Measurements from ENCODE around the gene KIF15. TPM values are rescaled to one million over a fixed set of nuclear protein-coding genes. Genes with fewer than 3 reads are reported as not detected.
"Not testable (repeated sequence)": the region's sequence is repeated elsewhere in the genome, so short reads cannot be mapped to it uniquely, and the experiment has no call there.

Gene KIF15
- total RNA-seq, 1 donor from 2014 or later = 1.7 TPM

DNA sequence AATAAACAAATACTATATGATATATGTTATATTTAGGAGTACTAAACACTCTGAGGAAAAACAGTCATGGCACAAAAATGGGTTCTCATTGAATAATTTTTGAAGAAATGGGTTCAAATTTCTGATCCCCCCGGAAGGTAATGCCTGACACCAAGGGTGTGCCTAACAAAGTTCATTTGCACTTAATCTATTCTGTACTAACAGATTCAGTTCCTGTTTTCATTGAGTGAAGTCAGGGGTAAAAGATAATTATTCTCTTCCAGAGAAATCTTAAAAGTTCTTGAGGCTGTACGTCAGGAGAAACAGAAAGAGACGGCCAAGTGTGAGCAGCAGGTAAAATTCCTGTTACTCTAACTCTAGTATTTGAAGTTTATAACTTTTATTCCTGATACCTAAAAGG lies 65.6 kb downstream of the KIF15 start:
- DNase-seq (ENCODE audit: low spot score) = no peak

GRCh38 chr3:44831232-44831631 lies 69.6 kb downstream of the KIF15 start:
- no peak for DNase-seq (ENCODE audit: low spot score)

DNA sequence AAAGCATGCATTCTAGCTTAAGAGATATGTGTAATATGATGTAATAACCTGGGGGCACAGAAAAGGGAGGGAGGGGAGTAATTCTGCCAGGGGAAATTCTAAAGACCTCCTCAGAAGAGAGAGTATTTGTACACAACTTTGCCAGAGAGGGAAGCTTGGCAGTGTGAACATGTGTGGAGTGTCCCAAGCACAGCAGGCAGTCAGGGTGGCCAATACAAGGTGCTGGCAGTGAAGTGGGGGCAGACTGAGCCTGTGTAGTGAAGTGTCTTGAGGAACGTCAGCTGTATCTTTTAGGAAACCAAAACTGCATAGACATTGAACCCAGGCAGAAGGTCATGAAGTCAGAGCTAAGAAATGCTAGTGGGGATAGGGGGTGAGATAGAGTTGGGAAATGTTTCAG lies 70.4 kb downstream of the KIF15 start:
- DNase-seq (ENCODE audit: low spot score) = no peak

- no peak for DNase-seq (ENCODE audit: low spot score)
These were observed 71.4 kb downstream of the KIF15 start for GRCh38 chr3:44832965-44833364.

- no peak for DNase-seq (ENCODE audit: low spot score)
These were observed 71.8 kb downstream of the KIF15 start for GRCh38 chr3:44833394-44833793.

DNA sequence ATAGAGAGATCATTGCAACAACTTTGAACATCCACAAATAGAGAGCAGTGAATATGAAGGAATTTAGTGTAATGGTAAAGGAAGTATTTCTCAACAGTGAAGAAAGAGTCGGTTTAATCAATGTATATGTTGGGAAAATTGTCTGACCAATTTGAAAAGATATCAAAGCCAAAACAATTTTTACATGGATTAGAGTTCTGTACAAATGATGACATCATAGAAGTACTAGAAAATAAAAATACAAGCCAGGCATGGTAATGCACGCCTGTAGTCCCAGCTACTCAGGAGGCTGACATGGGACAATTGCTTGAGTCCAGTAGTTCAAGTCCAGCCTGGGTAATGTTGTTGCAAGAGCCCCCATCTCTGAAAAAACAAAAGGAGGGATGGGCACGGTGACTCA lies 74.1 kb downstream of the KIF15 start:
- DNase-seq (ENCODE audit: low spot score) = no peak

- DNase-seq (ENCODE audit: low spot score) = no peak
These were observed 80.8 kb downstream of the KIF15 start for GRCh38 chr3:44842376-44842775.

DNA sequence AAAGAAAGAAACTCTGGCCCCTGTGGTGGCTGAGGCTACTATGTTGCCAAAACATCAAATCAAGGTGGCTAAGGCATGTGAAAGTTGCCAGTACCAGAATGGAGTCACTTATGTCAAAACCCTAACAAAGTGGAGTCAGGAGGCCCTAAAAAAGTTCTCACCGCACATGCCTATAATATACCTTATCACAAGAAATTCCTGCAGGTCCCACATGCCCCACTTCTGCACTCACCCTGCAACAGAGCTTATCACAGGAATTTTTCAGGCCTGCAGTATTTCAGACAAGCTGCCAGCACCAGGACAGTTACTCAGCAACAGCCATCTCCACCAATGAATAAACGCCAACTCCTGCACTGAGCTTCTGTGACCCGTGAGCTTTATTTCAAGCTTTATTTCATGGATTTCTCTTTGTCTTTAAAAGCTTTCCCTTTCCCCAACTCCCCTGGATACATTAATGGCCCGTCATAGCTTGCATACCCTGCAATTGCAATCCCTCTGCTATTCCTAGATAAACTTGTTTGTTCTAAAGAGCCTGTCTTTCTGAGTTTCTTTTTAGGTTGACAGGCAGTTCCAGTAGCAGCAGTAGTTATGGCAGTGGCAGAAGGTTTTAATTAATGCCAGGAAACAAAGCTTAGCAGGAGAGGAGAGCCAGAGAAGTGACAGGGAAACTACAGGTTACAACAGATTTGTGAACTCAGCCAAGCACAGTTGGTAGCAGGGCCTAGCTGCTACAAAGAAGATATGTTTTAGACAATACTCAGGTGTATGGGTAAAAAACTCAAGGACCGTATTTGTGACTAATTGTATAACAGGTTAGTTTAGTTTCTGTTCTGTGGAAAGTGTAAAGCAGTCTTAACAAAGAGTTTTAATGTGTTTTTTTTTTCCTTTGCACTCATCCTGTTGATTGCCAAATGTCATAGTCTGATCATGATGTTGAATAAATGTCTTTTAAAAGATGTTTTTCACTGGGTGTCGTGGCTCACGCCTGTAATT lies 84.2 kb downstream of the KIF15 start:
- peak; percentile 37 for DNase-seq (ENCODE audit: low spot score)

GRCh38 chr3:44848634-44849033 lies 87.0 kb downstream of the KIF15 start:
- no peak for DNase-seq (ENCODE audit: low spot score)

DNA sequence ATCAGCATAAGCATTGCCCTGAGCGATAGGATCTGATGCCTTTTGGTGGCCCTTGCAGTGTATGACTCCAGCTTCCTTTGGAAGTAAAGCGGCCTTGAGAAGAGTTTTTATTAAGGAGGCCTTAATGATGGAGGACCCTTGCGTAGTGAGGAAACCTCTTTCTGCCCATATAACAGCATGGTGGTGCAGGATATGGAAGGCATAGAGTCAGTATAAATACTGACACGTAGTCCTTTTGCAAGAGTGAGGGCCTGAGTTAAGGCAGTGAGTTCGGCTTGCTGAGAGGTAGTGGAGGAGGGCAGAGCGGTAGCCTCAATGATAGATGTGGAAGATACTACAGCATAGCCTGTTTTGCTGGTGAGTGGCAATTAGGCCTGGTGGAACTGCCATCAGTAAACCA lies 95.1 kb downstream of the KIF15 start:
- not testable (repeated sequence) for DNase-seq (ENCODE audit: low spot score)

DNA sequence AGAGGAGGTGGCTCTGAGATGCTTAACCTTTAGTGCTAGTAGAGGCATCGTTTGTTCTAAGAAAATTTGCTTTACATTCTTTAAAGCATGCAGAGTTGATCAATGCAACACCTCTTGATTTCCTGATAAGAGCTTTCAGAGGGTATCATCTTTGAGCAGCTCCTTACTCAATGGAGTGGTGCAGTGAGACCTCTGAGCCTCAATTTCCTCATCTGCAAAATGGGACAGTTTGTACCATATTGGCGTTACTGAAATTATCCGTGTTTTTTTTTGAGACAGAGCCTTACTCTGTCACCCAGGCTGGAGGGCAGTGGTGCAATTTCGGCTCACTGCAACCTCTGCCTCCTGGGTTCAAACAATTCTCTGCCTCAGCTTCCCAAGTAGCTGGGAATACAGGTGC lies 98.5 kb downstream of the KIF15 start:
- no peak for DNase-seq (ENCODE audit: low spot score)

DNA sequence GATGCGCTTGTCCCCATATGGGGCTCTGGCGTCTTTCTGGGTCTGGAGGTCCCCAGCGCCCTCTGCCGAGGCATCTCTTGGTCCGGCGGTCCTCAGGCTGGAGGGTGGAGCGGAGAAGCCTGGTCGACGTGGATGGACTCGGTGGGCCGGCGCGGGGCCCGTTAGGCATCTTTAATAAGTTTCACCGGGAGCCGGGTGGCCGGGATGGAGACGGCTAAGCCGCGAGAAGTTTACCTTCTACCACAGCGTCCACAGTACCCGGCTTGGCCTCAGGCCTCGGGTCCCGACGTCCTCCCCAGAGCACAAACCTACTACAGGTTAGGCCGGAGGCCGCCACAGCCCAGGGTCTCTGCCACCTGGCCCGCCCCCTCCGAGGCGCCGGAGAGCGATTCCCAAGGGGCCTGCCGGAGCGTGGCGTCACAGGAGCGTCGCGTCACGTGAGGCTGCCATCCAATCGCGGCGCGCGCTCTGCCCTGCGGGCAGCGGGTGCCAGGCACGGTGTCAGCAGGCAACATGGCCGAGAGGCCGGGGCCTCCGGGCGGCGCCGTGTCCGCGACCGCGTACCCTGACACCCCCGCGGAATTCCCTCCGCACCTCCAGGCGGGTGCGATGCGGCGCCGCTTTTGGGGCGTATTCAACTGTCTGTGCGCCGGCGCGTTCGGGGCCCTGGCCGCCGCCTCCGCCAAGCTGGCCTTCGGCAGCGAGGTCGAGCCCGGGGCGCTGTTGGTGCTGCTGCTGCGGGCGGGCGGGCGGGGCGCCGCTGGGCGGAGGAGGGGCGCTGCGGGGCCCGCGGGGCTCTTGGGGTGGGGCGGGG lies 100.0 kb downstream of the KIF15 start, which contains the start of gene TMEM42:
Gene TMEM42 (plus strand): TSS at position 501 of the 814 bp plus-strand sequence. CDS start 13 bp downstream, at position 514.
- peak; percentile 91 for DNase-seq (ENCODE audit: low spot score)

- no peak for DNase-seq (ENCODE audit: low spot score)
These were observed 100.6 kb downstream of the KIF15 start for GRCh38 chr3:44862226-44862637.

DNA sequence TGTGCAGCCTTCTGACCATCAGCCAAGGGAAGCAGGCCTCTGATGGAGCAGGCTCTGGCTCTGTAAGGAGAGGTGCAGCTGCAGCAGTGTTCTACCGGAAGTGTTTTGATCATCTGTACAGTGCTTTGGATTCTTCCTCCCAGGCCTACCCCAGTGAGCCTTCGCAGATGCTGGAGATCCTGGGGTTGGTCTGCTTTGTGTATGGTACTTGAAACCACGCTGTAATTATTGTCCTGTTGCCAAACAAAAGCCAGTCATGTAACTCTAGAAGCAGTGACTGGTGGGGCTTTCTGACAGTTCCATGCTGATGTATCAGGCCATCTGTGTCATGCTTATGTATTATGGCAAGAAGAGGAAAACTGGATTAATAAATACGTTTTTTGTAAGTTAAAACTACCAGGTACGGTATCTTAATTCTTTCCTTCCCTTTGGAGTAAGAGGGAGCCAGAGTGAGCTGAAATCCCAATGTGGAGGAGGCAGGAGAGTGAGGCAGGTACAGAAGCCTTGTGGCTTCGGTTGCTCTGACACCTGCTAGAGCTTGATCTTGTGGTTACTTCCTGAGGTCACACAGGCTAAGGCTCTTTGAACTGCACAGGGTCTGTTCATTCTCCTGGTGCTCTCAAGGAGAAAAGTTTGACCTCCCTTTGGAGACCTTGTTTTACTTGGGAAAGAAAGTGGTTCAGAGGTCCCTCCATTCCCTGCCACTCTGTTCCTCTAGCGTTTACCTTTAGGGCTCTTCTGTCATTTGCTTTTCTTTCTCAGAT lies 103.9 kb downstream of the KIF15 start:
- DNase-seq (ENCODE audit: low spot score) = no peak

DNA sequence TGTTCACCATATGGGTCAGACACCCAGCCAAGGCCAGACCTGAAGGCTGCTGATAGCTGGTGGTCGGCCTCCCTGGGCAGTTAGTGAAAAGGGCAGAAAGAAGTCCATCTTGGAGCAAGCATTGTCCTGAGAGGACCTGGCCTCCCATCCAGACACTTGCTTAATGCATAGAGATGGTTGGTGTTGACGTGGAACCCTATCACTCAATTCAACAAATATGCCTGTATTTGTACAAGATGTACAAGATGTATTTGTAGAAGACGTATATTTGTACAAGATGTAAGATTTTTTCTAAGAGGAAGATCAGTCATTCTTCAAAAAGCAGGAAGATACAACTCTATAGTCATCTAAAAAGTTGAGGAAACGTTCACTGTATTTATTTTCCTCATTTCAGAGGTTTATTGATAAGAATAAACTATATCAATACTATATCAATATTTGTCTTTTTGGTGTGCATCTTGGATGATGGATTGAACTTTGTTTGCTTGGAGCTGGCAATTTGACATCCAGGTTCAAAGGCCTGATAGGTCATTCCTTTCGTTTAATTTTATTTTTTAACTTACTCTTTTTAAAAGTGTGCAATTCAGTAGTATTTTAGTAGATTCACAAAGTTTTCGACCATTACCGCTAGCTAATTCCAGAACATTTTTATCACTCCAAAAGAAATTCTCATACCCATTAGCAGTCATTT lies 106.0 kb downstream of the KIF15 start:
- DNase-seq (ENCODE audit: low spot score) = no peak

DNA sequence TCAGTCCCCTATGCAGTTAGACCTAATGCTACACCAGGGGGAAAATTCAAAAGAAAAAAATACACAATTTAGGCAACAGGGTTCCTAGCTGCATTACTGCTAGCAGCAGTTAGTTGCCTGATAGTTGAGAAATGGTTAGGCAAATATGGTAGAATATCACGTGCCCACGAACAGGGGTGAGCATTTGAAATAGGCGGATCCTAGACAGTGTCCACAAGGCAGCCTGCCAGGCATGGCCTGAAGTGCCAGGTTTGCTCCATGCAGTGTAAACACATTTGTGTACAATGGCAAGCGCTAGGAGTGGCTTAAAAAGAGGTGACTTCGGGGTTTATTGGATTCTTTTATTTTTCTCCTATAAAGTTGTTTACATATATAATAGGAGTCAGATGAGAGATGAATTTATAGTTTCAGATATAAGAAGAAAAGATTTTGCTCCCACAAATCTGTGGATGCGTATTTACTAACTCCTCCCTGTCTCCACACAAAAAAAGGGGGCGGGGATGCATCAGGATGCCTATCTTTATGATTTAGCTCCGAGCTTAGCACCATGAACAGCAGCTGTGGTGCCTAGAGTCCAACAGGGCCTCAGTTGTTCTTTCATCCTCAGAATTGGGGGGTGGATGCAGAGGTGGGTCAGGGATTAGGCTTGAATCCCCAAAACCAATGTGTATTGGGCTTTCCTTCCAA lies 108.9 kb downstream of the KIF15 start:
- DNase-seq (ENCODE audit: low spot score) = no peak

DNA sequence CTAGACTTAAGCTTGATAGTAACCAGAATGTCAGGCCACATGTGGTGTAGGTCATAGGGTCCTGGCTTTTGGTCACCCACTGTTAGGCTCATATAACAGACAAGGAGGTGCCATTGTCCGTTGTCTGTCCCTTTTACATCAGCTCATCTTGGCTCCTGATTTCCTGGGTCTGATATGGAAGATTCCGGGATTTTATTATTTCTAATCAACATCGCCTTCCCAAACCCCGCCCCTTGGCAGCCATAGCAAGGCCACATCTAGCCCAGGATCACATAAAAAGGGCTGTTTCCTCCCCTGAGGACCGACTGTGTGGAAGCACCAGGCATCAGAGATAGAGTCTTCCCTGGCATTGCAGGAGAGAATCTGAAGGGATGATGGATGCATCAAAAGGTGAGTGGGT lies 112.7 kb downstream of the KIF15 start, which contains the start of gene TGM4:
Gene TGM4 (plus strand): TSS at position 301 of the 400 bp plus-strand sequence. CDS start 71 bp downstream, at position 372.
- no peak for DNase-seq (ENCODE audit: low spot score)

DNA sequence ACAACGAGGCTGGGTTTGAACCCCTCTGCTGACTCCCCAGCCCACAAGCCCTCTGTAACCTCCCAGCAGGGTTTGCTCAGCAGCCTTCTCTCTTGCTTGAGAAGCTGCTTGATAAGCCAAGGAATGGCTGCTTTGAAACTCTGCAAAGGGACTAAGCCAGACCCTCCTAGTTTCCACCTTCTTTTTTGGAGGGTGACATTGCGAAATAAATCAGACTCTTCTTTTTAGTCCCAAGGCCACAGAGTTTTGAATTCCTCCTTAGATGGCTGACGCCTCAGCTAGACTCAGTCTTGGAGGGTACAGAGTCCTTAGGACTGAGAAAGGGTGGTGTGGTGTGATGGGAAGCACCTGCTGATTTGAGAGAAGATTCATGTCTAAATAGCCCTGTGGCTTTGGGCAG lies 114.0 kb downstream of the KIF15 start:
- no peak for DNase-seq (ENCODE audit: low spot score)

DNA sequence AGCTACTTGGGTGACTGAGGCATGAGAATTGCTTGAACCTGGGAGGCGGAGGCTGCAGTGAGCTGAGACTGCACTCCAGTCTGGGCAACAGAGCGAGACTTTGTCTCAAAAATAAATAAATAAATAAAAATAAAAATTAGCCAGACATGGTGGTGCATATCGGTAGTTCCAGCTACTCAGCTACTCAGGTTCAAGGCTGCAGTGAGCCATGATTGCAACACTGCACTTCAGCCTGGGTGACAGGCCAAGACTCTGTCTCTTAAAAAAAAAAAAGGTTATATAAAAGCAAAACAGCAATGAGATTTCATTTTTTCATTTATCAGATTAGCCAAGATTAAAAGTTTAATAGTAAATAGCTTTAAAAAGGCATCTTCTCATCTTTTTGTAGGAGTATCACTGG lies 115.7 kb downstream of the KIF15 start:
- DNase-seq (ENCODE audit: low spot score) = no peak

DNA sequence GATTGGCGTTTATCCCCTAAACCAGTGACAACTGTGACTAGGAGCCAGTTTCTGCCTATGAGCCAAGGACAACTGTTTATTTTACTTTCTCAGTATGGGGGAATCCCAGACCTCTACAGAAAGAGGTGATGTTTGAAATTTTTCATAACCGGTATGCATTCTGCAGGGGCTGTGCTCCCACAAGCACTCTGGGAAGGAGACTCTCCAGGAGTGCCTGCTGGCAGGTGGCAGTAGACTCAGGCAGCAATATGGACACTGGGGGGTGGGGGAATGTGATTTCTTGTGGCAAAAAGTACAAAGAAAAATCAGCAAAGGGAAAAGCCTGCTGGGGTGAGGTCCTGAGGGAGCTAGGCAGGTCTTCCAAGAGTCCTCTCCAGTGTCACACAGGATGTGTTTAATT lies 118.7 kb downstream of the KIF15 start:
- DNase-seq (ENCODE audit: low spot score) = no peak
